NCI-H82 treated with DMSO at 0.1 percent for 48 hours (cell line): Measurements from ENCODE around the gene C19orf73.
"Not testable (repeated sequence)": the region's sequence is repeated elsewhere in the genome, so short reads cannot be mapped to it uniquely, and the experiment has no call there.

Experiments used
- DNase-seq: peaks from one replicate; lab custom pipeline; 2025; ENCODE audit not compliant: unreplicated experiment; lab: John Stamatoyannopoulos, UW

C19orf73 gene

GRCh38 chr19:49148784-49149651, 30.1 kb upstream of the C19orf73 start:
- DNase-seq: peak; percentile 98

GRCh38 chr19:49148044-49148682, 29.2 kb upstream of the C19orf73 start:
- no peak for DNase-seq

DNA sequence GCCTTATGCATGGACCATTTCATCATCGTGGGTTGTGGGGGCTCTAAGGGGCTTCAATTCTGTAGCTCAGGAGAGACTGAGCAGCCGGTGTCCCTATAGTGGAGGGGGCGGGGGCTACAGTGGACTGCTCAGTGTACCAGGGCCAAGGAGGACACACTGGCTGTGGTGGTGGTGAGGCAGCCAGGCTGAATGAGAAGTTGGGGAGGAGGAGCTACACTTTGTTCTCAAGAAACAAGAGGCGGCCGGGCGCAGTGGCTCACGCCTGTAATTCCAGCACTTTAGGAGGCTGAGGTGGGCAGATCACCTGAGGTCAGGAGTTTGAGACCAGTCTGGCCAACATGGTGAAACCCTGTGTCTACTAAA, 27.4 kb upstream of the C19orf73 start:
- not testable (repeated sequence) for DNase-seq

DNA sequence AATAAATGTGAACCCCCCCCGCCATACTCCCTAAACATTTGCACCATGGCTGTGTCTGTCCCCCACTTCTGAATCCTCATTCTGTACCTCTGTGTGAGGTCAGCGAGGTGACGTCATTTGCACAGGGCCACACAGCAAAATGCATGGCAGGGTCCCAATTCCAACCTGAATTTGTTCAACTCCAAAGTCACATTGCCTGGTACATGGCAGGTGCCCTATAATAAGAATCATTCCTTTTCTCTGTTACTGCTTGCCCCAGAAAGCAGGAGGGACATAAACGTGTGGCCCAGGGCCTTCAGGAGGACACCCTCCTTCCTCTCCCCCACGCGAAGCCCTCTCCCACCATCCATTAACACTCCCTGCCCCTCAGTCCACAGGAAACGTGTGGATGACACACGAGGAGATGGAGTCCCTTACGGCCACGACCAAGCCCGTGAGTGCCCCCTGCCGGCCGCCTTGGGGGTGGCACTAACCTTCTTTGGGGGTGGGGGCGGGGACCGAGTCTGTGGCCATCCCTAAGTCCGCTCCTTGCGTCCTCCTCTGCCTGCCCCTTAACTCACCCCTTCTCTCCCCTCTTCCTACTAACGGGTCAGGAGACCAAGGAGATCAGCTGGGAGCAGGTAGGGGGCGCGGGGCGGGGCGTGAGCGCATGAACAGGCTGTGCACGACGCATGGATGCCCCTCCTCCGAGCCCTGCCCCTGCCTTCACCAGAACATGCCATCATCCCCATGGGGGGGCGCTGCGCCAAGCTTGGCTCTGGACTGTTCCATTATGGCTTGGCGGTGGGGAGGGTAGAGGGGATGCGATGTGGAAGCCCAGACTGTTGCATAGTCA, 26.8 kb upstream of the C19orf73 start:
- DNase-seq: peak; percentile 72

DNA sequence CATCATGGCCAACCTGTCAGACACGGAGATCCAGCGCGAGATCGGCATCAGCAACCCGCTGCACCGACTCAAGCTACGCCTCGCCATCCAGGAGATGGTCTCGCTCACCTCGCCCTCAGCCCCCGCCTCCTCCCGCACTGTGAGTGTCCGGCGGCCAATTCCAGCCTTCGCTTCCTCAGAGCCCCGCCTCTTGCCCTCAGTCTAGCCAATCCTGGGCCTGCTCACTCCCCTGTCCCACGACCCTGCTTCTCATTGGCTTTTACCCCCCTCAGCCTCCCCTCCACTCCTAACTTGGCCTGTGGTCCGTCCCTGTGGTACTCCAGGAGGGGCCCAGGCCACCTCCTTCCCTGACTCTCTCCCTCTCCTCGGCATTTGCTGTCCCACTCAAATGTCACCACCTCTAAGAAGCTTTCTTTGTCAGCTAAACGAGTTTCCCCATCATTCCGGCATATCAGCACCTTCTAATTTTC, 24.0 kb upstream of the C19orf73 start:
- DNase-seq: peak; percentile 95

DNA sequence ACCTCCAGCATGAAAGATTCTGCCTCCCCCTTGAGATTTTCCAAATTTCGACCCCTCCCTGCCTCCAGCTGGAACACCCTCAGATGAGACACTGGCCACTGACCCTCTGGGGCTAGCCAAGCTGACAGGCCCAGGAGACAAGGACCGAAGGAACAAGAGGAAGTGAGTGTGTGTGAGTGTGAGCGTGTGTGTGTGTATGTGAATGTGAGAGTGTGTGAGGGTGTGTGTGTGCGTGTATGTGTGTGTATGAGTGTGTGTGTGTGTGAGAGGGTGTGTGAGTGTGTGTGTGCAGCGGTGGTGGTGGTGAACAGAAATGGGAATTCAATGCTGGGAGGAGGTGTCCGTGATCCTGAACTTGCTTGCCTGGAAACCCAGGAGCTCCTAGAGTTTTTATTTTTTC, 22.4 kb upstream of the C19orf73 start:
- DNase-seq: no peak

GRCh38 chr19:49140951-49141350, 22.0 kb upstream of the C19orf73 start:
- DNase-seq: no peak

- DNase-seq: no peak
These were observed 17.8 kb upstream of the C19orf73 start for GRCh38 chr19:49136771-49137171.

GRCh38 chr19:49135686-49136085, 16.7 kb upstream of the C19orf73 start:
- DNase-seq: no peak

- no peak for DNase-seq
These were observed 14.9 kb upstream of the C19orf73 start for GRCh38 chr19:49133621-49134454.

DNA sequence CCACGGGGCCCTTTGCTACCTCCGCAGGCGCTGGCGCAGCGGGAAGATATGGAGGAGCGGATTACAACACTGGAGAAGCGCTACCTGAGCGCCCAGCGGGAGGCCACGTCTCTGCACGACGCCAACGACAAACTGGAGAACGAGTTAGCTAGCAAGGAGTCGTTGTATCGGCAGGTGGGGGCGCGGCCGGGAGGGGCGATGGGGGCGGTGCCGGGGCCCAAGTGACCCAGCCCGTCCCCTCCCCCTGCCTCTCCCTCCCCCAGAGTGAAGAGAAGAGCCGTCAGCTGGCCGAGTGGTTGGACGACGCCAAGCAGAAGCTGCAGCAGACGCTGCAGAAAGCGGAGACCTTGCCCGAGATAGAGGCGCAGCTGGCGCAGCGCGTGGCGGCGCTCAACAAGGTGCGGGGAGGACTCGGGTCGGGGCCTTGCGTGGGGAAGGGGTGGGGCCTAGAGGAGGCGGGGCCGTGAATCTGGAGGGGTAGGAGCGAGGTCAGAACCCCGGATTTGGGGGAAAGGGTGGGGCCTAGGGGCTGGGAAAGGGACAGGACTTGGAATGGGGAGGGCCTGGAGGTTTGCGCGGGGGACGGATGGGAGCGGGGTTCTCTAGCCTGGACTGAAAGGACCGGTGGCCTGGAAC, 14.1 kb upstream of the C19orf73 start:
- no peak for DNase-seq

DNA sequence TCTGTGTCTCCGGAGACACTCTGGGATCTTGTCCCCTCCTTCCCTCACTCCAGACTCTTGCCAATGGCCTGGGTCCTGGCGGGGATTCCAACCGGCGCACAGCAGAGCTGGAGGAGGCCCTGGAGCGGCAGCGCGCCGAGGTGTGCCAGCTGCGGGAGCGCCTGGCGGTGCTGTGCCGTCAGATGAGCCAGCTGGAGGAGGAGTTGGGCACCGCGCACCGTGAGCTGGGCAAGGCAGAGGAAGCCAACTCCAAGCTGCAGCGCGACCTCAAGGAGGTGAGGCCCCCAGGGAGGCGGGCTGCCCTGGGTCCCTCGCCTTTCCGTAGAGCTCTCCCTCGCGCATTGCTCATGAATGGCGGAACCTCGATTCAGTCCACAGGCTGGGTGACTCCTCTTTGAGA, 11.4 kb upstream of the C19orf73 start:
- DNase-seq: no peak

DNA sequence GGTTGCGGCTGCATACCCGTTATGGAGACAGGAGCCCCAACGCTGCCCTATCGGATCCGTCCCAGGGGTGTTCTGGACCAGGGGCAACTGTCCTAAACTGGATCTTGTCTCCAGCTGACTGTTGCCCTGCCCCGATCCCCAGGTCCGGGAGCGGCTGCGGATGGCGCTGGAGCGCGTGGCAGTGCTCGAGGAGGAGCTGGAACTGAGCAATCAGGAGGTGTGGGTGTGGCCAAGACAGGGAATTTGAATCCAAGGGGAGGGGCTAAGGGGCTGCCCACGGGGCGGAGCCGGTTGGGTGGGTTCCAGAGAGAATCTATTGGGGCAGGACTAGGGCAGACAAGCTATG, 10.3 kb upstream of the C19orf73 start:
- no peak for DNase-seq

DNA sequence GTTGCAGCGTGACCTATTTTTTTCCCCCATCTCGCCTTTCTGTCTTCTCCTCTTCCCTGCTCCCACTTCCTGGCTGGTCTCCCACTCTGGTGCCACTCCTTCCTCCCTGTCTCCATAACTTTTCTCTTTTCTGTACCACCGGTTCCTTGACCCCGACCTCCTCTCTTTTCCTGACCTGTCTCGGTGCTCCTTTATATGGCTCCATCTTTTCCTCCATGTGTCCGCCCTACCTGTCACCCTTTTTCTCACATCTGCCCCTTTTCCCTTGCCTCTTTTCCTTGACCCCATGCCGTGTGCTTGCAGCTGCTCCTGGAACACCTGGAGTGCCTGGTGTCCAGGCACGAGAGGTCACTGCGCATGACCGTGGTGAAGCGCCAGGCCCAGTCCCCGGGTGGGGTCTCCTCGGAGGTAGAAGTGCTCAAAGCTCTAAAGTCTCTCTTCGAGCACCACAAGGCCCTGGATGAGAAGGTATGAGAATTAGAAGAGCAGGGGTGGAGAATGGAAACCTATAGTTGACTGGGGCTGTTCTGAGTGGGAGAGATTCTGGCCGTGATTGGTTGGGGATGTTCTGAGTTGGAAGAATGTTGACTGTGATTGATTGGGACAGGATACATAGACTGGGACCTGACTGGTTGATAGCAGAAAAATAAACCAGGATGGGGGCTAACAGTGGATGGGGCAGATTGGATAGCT, 9.7 kb upstream of the C19orf73 start:
- no peak for DNase-seq

DNA sequence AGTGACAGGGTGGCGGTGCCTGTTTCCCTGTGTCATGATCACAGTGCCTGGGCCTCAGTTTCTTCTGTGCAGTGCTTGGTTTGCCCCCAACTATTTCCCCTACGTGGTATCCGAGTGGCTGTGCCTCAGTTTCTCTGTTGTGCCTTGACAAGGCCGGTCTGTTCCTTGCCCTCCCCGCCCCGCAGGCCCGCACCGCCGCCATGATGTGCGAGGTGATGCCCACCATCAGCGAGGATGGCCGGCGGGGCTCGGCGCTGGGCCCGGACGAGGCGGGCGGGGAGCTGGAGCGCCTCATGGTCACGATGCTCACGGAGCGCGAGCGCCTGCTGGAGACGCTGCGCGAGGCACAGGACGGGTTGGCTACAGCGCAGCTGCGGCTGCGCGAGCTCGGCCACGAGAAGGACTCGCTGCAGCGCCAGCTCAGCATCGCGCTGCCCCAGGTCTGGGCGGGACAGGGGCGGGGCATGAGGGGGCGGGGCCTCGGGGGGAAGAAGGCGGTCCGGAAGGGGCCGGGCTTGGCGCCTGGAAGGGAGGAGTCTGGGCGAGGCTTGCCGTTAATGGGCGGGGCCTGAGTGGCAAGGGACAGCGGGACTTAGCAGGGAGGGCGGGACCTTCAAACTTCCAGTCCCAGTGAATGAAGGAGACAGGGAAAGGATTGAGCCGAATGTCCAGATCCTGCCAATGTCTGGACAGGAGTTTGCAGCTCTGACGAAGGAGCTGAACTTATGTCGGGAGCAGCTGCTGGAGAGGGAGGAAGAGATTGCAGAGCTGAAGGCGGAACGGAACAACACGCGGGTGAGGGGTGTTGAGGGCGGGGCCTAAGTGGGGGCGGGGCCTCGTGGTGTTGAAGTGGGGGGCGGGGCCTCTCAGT, 9.0 kb upstream of the C19orf73 start:
- DNase-seq: peak; percentile 90

DNA sequence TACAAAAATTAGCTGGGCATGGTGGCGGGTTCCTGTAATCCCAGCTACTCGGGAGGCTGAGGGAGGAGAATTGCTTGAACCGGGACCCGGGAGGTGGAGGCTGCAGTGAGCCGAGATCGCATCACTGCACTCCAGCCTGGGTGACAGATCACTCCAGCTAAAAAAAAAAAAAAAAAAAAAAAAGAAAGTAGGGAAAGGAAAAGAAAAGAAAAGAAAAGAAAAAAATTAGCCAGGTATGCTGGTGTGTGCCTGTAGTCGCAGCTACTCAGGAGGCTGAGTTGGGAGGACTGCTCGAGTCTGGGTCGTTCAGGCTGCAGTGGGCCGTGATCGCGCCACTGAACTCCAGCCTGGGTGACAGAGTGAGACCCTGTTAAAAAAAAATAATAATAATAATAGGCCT, 8.3 kb upstream of the C19orf73 start:
- not testable (repeated sequence) for DNase-seq

GRCh38 chr19:49126575-49126974, 7.6 kb upstream of the C19orf73 start:
- no peak for DNase-seq

GRCh38 chr19:49125025-49125731, 6.2 kb upstream of the C19orf73 start:
- DNase-seq: no peak
